ENCODE results near the gene TUBA3D. TPM values are rescaled to one million over a fixed set of nuclear protein-coding genes. Genes with fewer than 3 reads are reported as not detected.
A peak's percentile ranks its signal among the peaks of the same experiment; 100 is the strongest.
"Not testable (repeated sequence)": the region's sequence is repeated elsewhere in the genome, so short reads cannot be mapped to it uniquely, and the experiment has no call there.

Gene TUBA3D
- total RNA-seq, 2 donors from 2014 or later: 75.2 to 92.0 TPM

DNA sequence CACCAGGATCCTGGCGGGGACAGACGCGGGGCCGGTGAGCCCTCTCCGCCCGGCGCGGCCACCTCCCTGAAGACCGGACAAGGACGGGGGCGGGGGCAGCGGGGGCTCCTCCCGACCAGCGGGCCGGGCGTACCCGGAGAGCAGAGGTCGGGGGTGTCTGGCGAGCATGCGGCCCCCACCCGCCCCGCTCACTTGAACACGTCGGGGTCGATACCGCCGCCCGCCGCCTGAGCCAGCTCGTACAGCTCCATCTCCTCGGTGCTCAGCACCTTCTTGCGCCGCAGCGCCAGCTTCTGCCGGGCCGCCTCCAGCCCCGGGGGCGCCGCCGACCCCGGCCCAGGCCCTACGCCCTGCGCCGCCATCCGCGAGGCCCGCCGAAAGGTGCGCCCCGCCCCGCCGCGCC lies 16.1 kb downstream of the TUBA3D start, which contains the start of gene MZT2A:
MZT2A (minus strand) TSS at position 383 of the 403 bp plus-strand sequence; CDS start at position 362, 21 bp downstream.
- WGBS: 2% methylated on average over 30 of the region's 53 CpGs
- H3K4me1 ChIP-seq (replicated peaks); H3K9me3 ChIP-seq; H3K36me3 ChIP-seq; intact Hi-C loops (cut with DNase I); DNase-seq (ENCODE audit: low spot score); H3K27me3 ChIP-seq (replicated peaks; ENCODE audit: insufficient read depth): not testable (repeated sequence)
- peak within 1 kb of the TSS; percentile 90 to 92 for H3K27ac ChIP-seq
- H3K4me3 ChIP-seq: peak within 1 kb of the TSS; percentile 68 to 79

DNA sequence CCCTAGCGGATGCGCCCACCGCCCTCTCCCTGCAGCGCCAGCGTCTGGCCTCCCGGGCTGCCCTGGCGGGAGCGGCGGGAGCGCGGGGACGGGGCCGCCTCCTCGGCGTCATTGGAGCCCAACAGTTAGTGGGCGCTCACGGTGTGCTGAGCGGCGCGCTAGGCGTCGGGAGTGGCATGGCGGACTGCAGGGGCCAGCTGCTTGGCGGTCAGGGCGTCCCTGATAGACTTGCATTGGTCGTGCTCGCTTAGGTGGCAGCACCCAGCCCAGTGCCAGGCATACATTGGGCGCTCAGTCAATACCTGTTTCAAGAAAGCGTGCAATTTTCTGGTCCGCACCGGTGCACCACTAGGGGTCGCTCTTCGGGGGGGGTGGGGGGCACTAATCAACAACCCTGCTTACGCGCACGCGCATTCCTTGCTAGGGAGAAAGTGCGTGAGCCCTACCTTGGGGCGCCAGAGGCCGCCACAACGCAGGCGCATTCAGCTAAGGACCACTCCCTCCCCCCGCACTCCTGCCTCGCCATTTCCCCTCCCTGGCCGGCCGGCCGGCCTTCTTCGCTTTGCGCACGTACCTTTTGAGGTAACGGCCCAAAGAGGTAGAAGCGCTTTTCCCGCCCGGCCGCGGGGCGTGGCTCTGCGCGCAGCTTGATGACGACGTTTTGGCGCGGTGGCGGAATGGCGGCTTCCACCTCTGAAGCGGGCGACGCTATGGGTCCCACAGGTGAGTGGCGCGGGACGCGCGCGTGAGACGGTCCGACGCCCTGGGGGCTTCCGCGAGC lies 16.7 kb downstream of the TUBA3D start:
- H3K4me3 ChIP-seq: peak overlapping the region; percentile 68 to 79
- peak; percentile 41 for TF ChIP-seq POLR2A (IDR thresholded peaks at IDR 0.05)
- peak; percentile 88 for TF ChIP-seq POLR2AphosphoS5 (IDR thresholded peaks at IDR 0.05)
- TF ChIP-seq, protein P1, sequence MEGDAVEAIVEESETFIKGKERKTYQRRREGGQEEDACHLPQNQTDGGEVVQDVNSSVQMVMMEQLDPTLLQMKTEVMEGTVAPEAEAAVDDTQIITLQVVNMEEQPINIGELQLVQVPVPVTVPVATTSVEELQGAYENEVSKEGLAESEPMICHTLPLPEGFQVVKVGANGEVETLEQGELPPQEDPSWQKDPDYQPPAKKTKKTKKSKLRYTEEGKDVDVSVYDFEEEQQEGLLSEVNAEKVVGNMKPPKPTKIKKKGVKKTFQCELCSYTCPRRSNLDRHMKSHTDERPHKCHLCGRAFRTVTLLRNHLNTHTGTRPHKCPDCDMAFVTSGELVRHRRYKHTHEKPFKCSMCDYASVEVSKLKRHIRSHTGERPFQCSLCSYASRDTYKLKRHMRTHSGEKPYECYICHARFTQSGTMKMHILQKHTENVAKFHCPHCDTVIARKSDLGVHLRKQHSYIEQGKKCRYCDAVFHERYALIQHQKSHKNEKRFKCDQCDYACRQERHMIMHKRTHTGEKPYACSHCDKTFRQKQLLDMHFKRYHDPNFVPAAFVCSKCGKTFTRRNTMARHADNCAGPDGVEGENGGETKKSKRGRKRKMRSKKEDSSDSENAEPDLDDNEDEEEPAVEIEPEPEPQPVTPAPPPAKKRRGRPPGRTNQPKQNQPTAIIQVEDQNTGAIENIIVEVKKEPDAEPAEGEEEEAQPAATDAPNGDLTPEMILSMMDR (IDR thresholded peaks at IDR 0.05): peak; percentile 78 to 90 (median 83)
- peak; percentile 94 for DNase-seq (ENCODE audit: low spot score)
- under 1% methylated on average over 71 of the region's 79 CpGs for WGBS
- H3K9me3 ChIP-seq: no peaks in the 10 kb centered on the region
- intact Hi-C loops (cut with DNase I): no loop called here
- no peaks in the 10 kb centered on the region for H3K27me3 ChIP-seq (replicated peaks; ENCODE audit: insufficient read depth)
- peak overlapping the region; percentile 90 to 92 for H3K27ac ChIP-seq
- H3K36me3 ChIP-seq: no peaks in the 10 kb centered on the region
- H3K4me1 ChIP-seq (replicated peaks): no peaks in the 10 kb centered on the region

DNA sequence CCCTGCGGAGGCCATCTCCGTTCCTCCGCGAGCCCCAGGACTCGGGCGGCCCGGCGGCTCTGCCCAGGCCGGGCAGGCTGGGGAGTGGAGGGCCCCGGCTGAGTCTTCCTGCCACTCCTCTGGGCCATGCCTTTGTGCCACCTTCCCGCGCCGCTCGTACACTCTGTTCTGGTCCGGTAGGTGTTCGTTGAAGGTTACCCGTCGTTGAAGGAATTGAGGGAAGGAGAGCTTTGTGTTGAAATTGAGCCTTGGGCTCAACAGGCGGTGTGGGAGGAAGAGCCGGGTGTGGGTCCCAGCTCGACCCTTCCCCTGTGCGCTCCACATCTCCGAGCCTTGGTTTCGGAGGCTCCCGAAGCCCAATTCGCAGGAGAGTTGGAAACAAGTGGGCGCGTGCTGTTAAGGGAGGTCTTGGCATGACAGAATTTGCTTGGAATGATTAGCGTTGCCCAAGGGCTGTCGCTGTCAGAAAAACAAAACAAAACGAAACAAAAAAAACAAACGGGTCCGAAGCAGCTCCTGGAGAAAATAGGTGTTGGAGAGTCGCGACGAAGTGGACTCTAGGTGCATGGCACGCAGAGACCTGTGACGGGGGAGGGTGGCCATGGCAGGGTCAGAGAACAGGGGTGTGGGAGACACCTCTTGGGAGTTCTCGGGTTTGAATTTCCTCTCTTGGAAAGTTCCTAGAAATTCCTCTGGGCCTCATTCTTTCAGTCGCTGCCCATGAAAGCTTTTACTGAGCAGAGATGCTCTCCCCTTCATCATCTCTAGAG lies 17.5 kb downstream of the TUBA3D start:
- DNase-seq (ENCODE audit: low spot score): no peak
- intact Hi-C loops (cut with DNase I): no loop called here
- 1% methylated on average over 28 of the region's 40 CpGs for WGBS

DNA sequence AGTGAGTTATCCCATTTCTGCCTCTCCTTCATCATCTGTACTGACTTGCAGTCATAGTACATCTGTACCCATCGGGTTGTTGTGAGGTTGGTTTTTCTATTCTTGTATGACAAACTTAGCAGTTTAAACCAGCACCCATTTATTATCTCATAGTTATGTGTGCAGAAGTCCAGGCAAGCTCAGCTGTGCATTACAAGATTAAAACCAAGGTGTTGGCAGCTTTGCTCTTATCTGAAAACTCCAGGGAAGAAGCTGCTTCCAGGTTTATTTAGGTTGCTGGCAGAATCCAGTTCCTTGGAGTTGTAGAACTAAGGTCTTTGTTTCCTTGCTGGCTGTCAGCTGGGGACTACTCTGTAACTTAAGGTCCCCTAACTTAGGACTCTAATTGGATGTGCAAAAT lies 19.6 kb downstream of the TUBA3D start:
- H3K27me3 ChIP-seq (replicated peaks; ENCODE audit: insufficient read depth); H3K4me3 ChIP-seq; H3K36me3 ChIP-seq; H3K9me3 ChIP-seq; DNase-seq (ENCODE audit: low spot score); H3K4me1 ChIP-seq (replicated peaks); H3K27ac ChIP-seq; intact Hi-C loops (cut with DNase I): not testable (repeated sequence)
- WGBS: 96% methylated on average over 1 of the region's 1 CpG

More for the DNA sequence above, 17.5 kb downstream of the TUBA3D start:
- no peak for TF ChIP-seq POLR2A (IDR thresholded peaks at IDR 0.05)
- TF ChIP-seq, protein P1 (IDR thresholded peaks at IDR 0.05): no peak
- TF ChIP-seq POLR2AphosphoS5 (IDR thresholded peaks at IDR 0.05): no peak
- Histone ChIP-seq H3K9me3 (no peaks in the 10 kb centered on the region), H3K36me3 (no peaks in the 10 kb centered on the region), H3K4me3 (peak overlapping the region; percentile 68 to 79), H3K27ac (peak overlapping the region; percentile 90 to 92), H3K4me1 (replicated peaks) (no peaks in the 10 kb centered on the region), H3K27me3 (replicated peaks; ENCODE audit: insufficient read depth) (no peaks in the 10 kb centered on the region)

DNA sequence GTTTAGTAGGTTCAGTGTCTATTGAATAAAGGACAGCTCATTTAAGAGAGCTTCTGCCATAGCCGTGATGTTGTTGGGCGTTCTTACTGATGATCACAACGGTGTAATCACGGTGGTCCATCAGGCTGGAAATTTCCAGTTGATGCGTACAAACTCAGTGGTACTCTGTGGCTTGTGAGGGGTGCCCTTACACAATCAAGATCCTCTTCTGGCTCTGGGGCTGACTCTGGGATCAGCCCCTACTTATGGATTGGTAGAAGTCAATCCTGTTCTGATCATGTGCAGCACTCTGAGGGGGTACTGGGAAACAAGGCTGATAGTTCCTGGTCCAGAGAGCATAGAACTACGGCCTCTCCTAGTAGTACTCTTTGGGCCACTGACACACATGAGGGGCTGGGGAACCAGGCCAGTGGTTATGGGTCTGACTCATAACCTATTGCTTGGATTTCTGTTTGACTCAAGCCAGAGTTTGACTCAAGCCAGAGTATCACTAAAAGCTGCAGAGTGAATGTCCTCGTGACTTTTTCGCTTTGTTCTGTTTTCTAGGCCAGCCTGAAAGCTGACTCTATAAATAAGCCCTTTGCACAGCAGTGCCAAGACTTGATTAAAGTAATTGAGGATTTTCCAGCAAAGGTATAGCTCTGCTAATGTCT lies 22.5 kb downstream of the TUBA3D start:
- DNase-seq (ENCODE audit: low spot score); H3K27ac ChIP-seq; H3K4me3 ChIP-seq; intact Hi-C loops (cut with DNase I); H3K4me1 ChIP-seq (replicated peaks); H3K27me3 ChIP-seq (replicated peaks; ENCODE audit: insufficient read depth); H3K9me3 ChIP-seq; H3K36me3 ChIP-seq: not testable (repeated sequence)
- 82% methylated on average over 8 of the region's 8 CpGs for WGBS

DNA sequence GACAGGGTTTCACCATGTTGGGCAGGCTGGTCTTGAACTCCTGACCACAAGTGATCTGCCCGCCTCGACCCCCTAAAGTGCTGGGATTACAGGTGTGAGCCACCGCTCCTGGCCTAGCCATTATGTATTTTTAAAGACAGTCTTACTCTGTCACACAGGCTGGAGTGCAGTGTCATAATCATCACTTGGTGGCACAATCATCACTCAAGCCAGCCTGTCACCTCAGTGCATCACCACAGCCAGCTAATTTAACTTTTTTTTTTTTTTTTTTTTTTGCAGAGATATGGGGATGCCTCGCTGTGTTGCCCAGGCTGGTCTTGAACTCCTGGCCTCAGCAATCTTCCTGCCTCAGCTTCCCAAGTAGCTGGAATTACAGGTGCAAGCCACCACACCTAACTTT lies 27.7 kb downstream of the TUBA3D start:
- DNase-seq (ENCODE audit: low spot score); intact Hi-C loops (cut with DNase I); H3K27me3 ChIP-seq (replicated peaks; ENCODE audit: insufficient read depth); H3K36me3 ChIP-seq; H3K4me3 ChIP-seq; H3K4me1 ChIP-seq (replicated peaks); H3K9me3 ChIP-seq; H3K27ac ChIP-seq: not testable (repeated sequence)
- 88% methylated on average over 4 of the region's 4 CpGs for WGBS

DNA sequence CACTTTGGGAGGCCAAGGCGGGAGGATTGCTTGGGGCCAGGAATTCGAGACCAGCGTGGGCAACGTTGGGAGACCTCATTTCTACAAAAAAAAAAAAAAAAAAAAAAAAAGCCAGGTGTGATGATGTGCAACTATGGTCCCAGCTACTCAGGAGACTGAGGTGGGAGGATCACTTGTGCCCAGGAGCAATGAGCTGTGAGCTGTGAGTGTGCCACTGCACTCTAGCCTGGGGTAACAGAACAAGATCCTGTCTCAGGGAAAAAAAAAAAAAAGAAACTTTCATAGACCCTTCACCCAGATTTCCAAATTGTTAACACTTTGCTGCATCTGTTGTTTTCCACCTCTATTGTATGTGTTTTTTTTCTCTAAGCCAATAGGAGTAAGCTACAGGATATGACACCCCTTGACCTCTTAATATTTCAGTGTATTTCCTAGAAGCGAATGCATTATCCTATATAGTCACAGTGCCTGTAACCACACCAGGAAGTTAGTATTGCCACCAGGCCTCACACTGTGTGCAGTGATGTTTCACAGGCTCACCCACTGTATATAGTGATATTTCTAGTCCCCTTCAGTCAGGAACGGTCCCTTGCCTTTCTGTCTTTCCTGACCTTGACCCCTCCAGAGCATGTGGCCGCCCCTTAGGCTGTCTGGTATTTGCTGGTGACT lies 28.3 kb downstream of the TUBA3D start:
- H3K27ac ChIP-seq; H3K4me3 ChIP-seq; H3K9me3 ChIP-seq; intact Hi-C loops (cut with DNase I); H3K27me3 ChIP-seq (replicated peaks; ENCODE audit: insufficient read depth); DNase-seq (ENCODE audit: low spot score); H3K4me1 ChIP-seq (replicated peaks); H3K36me3 ChIP-seq: not testable (repeated sequence)
- 94% methylated on average over 7 of the region's 7 CpGs for WGBS

All from prostate gland (tissue), 2 donors.